ENCODE measurements around the gene SPATS2L.

Gene SPATS2L

DNA sequence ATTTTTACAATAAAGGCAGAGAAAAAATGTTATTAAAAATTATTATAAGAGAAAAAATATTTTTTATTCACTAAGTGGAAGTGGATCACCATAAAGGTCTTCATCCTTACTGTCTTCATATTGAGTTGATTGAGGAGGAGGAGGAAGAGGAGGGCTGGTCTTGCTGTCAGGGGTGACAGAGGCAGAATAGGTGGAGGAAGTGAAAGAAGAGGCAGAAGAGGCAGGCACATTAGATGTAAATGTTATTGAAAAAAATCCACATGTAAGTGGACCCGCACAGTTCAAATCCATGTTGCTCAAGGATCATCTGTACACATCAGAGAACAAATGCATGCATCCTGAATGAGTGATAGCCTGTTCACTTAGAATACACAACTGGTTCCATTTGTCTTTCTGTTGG, 6.4 kb upstream of the SPATS2L start:
- Histone ChIP-seq H2AFZ (ENCODE audit: low read depth, low read length, severe bottlenecking) (no peak overlapping the region), H3F3A (ENCODE audit: insufficient read depth) (no peaks in the 10 kb centered on the region), H3K27ac (ENCODE audit: low read depth, low read length) (no peak overlapping the region), H3K27me3 (ENCODE audit: low read length) (no peaks in the 10 kb centered on the region), H3K9me2 (replicated peaks; ENCODE audit: insufficient read depth, low read length) (no peaks in the 10 kb centered on the region), H3K4me2 (ENCODE audit: low read depth, low read length, poor library complexity, severe bottlenecking) (no peak overlapping the region), H3K36me3 (ENCODE audit: low read length) (no peaks in the 10 kb centered on the region), H3K4me3 (ENCODE audit: insufficient read depth, low read length, poor library complexity, severe bottlenecking) (no peak overlapping the region), H3K79me2 (ENCODE audit: insufficient read depth, low read length) (no peaks in the 10 kb centered on the region), H3K9me3 (ENCODE audit: insufficient read depth, low read length) (no peaks in the 10 kb centered on the region), H3K9ac (ENCODE audit: low read length) (no peak overlapping the region), H4K20me1 (ENCODE audit: low read depth, low read length) (no peaks in the 10 kb centered on the region)
- TF ChIP-seq EZH2phosphoT487 (conservative IDR thresholded peaks at IDR 0.05; ENCODE audit: low read length): no peak
- TF ChIP-seq, protein P1, sequence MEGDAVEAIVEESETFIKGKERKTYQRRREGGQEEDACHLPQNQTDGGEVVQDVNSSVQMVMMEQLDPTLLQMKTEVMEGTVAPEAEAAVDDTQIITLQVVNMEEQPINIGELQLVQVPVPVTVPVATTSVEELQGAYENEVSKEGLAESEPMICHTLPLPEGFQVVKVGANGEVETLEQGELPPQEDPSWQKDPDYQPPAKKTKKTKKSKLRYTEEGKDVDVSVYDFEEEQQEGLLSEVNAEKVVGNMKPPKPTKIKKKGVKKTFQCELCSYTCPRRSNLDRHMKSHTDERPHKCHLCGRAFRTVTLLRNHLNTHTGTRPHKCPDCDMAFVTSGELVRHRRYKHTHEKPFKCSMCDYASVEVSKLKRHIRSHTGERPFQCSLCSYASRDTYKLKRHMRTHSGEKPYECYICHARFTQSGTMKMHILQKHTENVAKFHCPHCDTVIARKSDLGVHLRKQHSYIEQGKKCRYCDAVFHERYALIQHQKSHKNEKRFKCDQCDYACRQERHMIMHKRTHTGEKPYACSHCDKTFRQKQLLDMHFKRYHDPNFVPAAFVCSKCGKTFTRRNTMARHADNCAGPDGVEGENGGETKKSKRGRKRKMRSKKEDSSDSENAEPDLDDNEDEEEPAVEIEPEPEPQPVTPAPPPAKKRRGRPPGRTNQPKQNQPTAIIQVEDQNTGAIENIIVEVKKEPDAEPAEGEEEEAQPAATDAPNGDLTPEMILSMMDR (IDR thresholded peaks at IDR 0.05; ENCODE audit: insufficient read depth, low read length, poor library complexity, severe bottlenecking): no peak

- no peaks in the 10 kb centered on the region for H3K79me2 ChIP-seq (ENCODE audit: insufficient read depth, low read length)
- no peaks in the 10 kb centered on the region for H3K9me3 ChIP-seq (ENCODE audit: insufficient read depth, low read length)
- no peaks in the 10 kb centered on the region for H3K27me3 ChIP-seq (ENCODE audit: low read length)
- no peaks in the 10 kb centered on the region for H3F3A ChIP-seq (ENCODE audit: insufficient read depth)
- H3K36me3 ChIP-seq (ENCODE audit: low read length): no peaks in the 10 kb centered on the region
- no peak overlapping the region for H3K4me3 ChIP-seq (ENCODE audit: insufficient read depth, low read length, poor library complexity, severe bottlenecking)
- H3K4me2 ChIP-seq (ENCODE audit: low read depth, low read length, poor library complexity, severe bottlenecking): no peak overlapping the region
- H3K9me2 ChIP-seq (replicated peaks; ENCODE audit: insufficient read depth, low read length): no peaks in the 10 kb centered on the region
- no peak overlapping the region for H3K9ac ChIP-seq (ENCODE audit: low read length)
- H2AFZ ChIP-seq (ENCODE audit: low read depth, low read length, severe bottlenecking): no peak overlapping the region
- no peaks in the 10 kb centered on the region for H4K20me1 ChIP-seq (ENCODE audit: low read depth, low read length)
- H3K27ac ChIP-seq (ENCODE audit: low read depth, low read length): no peak overlapping the region
- TF ChIP-seq EZH2phosphoT487 (conservative IDR thresholded peaks at IDR 0.05; ENCODE audit: low read length): no peak
- TF ChIP-seq, protein P1 (IDR thresholded peaks at IDR 0.05; ENCODE audit: insufficient read depth, low read length, poor library complexity, severe bottlenecking): no peak
Observed at GRCh38 chr2:200300638-200301314, 5.7 kb upstream of the SPATS2L start.

DNA sequence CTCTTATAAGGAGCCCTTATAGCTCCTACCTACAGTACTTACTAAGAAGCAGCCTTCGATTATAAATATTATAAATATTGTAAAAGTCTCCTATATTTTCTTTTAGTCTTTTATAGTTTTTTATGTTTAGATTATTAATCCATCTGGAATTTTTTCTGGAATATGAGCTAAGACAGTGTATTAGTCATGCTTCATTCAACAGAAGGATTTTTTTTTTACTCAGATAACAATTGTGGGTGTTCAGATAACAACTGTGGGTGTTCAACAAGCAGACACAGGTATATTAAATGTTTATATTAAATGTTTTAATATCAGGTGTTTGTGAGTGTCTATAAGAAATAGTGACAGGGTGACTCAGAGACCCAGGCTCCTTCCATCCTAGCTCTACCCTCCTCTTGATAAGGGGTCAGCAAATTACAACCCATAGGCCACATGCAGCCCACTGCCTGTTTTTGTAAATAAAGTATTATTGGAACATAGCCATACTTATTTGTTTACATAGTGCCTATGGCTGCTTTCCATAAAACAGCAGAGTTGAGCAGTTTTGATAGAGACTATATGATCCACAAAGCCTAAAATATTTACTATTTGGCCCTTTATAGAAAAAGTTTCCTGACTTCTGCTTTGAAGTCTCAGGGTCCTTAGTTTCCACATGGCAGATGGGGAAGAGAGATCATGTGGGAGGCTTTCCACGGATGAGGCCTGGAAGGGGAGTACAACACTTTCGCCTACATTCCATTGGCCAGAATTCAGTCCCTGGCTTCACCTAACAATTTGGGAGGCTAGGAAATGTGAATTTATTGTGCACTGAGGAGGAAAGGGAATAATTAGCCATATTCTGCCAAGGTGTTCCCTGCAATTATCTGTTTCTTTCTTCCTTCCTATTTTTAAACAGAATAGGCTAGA, 4.3 kb upstream of the SPATS2L start:
- no peaks in the 10 kb centered on the region for H3F3A ChIP-seq (ENCODE audit: insufficient read depth)
- H3K9me3 ChIP-seq (ENCODE audit: insufficient read depth, low read length): no peaks in the 10 kb centered on the region
- no peaks in the 10 kb centered on the region for H4K20me1 ChIP-seq (ENCODE audit: low read depth, low read length)
- no peak for TF ChIP-seq EZH2phosphoT487 (conservative IDR thresholded peaks at IDR 0.05; ENCODE audit: low read length)
- TF ChIP-seq, protein P1 (IDR thresholded peaks at IDR 0.05; ENCODE audit: insufficient read depth, low read length, poor library complexity, severe bottlenecking): no peak
- no peak overlapping the region for H3K9ac ChIP-seq (ENCODE audit: low read length)
- no peak overlapping the region for H3K27ac ChIP-seq (ENCODE audit: low read depth, low read length)
- H3K9me2 ChIP-seq (replicated peaks; ENCODE audit: insufficient read depth, low read length): no peaks in the 10 kb centered on the region
- no peak overlapping the region for H3K4me3 ChIP-seq (ENCODE audit: insufficient read depth, low read length, poor library complexity, severe bottlenecking)
- no peak overlapping the region for H3K4me2 ChIP-seq (ENCODE audit: low read depth, low read length, poor library complexity, severe bottlenecking)
- no peak overlapping the region for H2AFZ ChIP-seq (ENCODE audit: low read depth, low read length, severe bottlenecking)
- no peaks in the 10 kb centered on the region for H3K36me3 ChIP-seq (ENCODE audit: low read length)
- H3K27me3 ChIP-seq (ENCODE audit: low read length): no peaks in the 10 kb centered on the region
- no peaks in the 10 kb centered on the region for H3K79me2 ChIP-seq (ENCODE audit: insufficient read depth, low read length)
